Hepatocyte (in vitro differentiated cells): ENCODE data around the gene DIS3L2.

Experiments used
- CTCF ChIP-seq: fragments of 200-600 bp; sonication (generic); IDR thresholded peaks from 2 replicates; pipeline ENCODE4 v1.5.1; 2016; ENCODE audit warnings: antibody characterized with exemption, mild to moderate bottlenecking; ENCODE audit not compliant: poor library complexity
- EZH2 ChIP-seq: fragments of 200-600 bp; sonication (generic); IDR thresholded peaks from 2 replicates; pipeline ENCODE4 v1.6.1; 2016; ENCODE audit warnings: antibody characterized with exemption, mild to moderate bottlenecking, borderline replicate concordance

DNA sequence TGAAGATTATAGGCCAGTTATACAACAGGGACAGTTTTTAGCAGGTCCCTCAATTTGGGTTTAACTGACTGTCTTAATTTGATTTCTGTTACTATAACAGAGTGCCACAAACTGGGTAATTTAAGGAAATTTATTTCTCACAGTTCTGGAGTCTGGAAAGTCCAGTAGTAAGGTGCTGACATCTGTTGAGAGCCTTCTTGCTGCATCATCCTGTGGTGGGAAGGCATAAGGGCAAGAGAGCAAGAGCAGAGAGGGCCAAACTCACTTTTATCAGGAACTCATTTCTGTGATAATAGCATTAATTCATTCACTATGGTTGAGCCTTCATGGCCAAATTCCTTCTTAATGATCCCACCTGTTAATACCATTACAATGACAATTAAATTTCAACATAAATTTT is 36.5 kb downstream of the DIS3L2 start:
- no peak for TF ChIP-seq CTCF
- TF ChIP-seq EZH2: no peak
